Lower leg skin (tissue), 4 donors: ENCODE measurements around the gene HPX. TPM values are rescaled to one million over a fixed set of nuclear protein-coding genes. Genes with fewer than 3 reads are reported as not detected.
A peak's percentile ranks its signal among the peaks of the same experiment; 100 is the strongest.

Experiments
- DNase-seq, 2 donors: peaks; one replicate each; pipeline ENCODE4 v3.0.0-alpha.2; 2019; ENCODE audit warnings: low spot score in 2 of 2
- H3K4me3 ChIP-seq: fragments of 200-600 bp; sonication (generic); 2 replicates; pipeline ENCODE4 v1.5.1; 2017; ENCODE audit warnings: mild to moderate bottlenecking, low read depth; ENCODE audit not compliant: poor library complexity, severe bottlenecking
- POLR2A ChIP-seq, 2 donors: fragments of 450-650 bp; IDR thresholded peaks; one replicate each; pipeline ENCODE4 v1.6.1; 2016 to 2017; ENCODE audit warnings: antibody characterized with exemption in 2 of 2, mild to moderate bottlenecking in 1 of 2, moderate library complexity in 1 of 2
- WGBS, 2 donors: methylation state at CpG; one replicate each; pipeline ENCODE4 v1.1.5; 2018; 5-methylcytosine and 5-hydroxymethylcytosine counted together
- intact Hi-C: fragments of 100-400 bp; cut with DNase I; formaldehyde crosslinking; loops from one replicate; pipeline ENCODE4 v1.15.0; 2023; ENCODE audit warnings: low total_unique reads
- total RNA-seq, 4 donors: library from RNA; depleted of rRNA; stranded (reverse); fragments of >200 nt; gene quantifications; one replicate each; pipeline ENCODE4 v1.1.0, GENCODE V29; 2016
- TF ChIP-seq, protein P1 (sequence below), 3 donors: fragments of 450-650 bp; IDR thresholded peaks; one replicate each; pipeline ENCODE4 v1.5.1; 2016; ENCODE audit warnings: antibody characterized with exemption in 3 of 3, mild to moderate bottlenecking in 3 of 3, moderate library complexity in 2 of 3

The HPX gene
- total RNA-seq, 4 donors from 2014 or later, result 0.42 to 1.2 (median 1.1) TPM

GRCh38 chr11:6390718-6391469 is 49.9 kb downstream of the HPX start:
- no peak for TF ChIP-seq POLR2A (IDR thresholded peaks at IDR 0.05)
- TF ChIP-seq, protein P1, sequence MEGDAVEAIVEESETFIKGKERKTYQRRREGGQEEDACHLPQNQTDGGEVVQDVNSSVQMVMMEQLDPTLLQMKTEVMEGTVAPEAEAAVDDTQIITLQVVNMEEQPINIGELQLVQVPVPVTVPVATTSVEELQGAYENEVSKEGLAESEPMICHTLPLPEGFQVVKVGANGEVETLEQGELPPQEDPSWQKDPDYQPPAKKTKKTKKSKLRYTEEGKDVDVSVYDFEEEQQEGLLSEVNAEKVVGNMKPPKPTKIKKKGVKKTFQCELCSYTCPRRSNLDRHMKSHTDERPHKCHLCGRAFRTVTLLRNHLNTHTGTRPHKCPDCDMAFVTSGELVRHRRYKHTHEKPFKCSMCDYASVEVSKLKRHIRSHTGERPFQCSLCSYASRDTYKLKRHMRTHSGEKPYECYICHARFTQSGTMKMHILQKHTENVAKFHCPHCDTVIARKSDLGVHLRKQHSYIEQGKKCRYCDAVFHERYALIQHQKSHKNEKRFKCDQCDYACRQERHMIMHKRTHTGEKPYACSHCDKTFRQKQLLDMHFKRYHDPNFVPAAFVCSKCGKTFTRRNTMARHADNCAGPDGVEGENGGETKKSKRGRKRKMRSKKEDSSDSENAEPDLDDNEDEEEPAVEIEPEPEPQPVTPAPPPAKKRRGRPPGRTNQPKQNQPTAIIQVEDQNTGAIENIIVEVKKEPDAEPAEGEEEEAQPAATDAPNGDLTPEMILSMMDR (IDR thresholded peaks at IDR 0.05), result no peak
- no peak for DNase-seq
- WGBS, 2 donors, result 31 to 56% methylated on average over 12 to 19 of the region's 19 CpGs
- intact Hi-C loops, result no loop called here
- peak overlapping the region; percentile 53 for H3K4me3 ChIP-seq

DNA sequence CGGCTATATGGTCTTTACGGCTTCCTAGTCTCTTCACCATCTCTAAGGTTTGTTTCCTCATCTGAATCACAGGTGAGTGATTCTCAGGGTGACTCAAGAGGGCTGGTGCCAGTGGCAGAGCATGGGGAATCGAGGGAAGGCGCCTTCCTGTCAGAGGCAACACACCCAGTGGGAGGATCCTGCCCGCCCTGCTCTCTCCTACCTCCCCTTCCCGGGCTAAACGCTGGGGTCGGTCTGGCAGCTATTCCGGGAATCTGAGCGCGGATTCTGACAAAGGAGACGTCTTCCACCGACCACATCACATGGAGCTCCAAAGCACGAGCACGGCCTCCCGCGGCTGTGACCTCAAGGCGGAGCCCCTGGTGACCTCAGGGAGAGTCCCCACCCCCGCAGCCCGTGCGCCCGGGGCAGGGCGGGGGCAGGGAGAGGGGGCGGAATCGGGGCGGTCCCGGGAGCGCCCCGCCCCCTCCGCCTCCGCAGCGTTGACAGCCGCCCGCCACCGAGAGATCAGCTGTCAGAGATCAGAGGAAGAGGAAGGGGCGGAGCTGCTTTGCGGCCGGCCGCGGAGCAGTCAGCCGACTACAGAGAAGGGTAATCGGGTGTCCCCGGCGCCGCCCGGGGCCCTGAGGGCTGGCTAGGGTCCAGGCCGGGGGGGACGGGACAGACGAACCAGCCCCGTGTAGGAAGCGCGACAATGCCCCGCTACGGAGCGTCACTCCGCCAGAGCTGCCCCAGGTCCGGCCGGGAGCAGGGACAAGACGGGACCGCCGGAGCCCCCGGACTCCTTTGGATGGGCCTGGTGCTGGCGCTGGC is 50.7 kb downstream of the HPX start, which contains the start of gene SMPD1:
Gene SMPD1 (plus strand): TSS at position 570 of the 813 bp plus-strand sequence. CDS start 125 bp downstream, at position 695.
- WGBS, 2 donors, result 1% methylated on average over 39 to 58 of the region's 63 CpGs
- DNase-seq, result peak; percentile 93 to 98
- TF ChIP-seq, protein P1 (IDR thresholded peaks at IDR 0.05), result no peak
- no peak for TF ChIP-seq POLR2A (IDR thresholded peaks at IDR 0.05)
- H3K4me3 ChIP-seq, result peak within 1 kb of the TSS; percentile 53
- intact Hi-C loops, result loop anchor here (10.0 kb wide), 1 partner anchor 115 kb away; no protein-coding TSS in a partner anchor

DNA sequence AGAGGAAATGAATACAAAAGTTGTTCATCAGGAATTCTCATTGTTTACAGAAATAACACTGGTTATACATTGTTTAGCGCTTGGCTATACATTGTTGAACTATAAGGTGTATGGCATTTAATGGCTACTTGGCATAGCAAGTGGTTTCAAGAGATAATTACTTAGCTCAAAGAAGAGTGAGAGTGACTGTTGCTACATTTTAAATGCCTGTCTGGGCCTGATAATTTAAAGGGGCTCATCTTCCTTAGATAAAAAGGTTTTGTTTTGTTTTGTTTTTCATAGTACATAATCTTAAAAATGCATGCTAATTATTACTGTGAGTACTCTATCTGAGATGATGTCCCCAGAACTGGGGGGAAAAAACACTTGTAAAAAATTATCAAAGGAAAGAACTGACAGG is 52.0 kb downstream of the HPX start:
- DNase-seq, result no peak
- WGBS, 2 donors, result 86 to 87% methylated on average over 1 of the region's 1 CpG
- no peak overlapping the region for H3K4me3 ChIP-seq
- TF ChIP-seq POLR2A (IDR thresholded peaks at IDR 0.05), result no peak
- TF ChIP-seq, protein P1 (IDR thresholded peaks at IDR 0.05), result no peak
- intact Hi-C loops, result loop anchor here (10.0 kb wide), 1 partner anchor 116 kb away; no protein-coding TSS in a partner anchor

DNA sequence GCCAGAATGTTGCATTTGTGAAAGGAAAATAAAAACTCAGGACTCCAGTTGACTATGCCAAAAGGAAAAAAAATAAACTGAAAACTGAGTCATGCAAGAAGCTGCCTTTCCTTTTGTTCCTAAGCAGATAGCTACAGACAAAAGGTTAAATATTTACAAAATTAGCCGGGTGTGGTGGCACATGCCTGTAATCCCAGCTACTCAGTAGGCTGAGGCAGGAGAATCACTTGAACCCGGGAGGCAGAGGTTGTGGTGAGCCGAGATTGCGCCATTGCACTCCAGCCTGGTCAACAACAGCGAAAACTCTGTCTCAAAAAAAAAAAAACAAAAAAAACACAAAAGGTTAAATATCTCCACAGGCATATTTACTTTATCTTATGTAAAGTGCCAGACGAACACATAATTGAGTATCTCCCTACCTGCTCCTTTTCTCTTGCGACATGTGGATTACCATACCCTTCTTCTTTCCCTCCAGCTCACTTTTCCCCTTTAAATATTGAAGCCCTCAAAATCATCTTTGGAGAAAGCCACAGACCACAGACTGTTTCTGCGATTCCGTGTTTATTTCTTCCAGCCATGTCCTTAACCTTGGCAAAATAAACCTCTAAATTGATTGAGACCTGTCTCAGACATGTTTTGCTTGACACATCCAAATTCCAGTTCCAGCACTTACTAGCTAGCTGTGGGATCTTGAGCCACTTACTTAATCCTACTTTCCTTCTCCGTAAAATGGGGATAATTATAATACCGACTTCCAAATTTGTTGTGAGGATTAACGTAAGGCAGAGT is 52.8 kb downstream of the HPX start:
- no peak for DNase-seq

More for the DNA sequence above, 52.8 kb downstream of the HPX start:
- intact Hi-C loops, result loop anchor here (10.0 kb wide), 1 partner anchor 117 kb away; no protein-coding TSS in a partner anchor
- no peak overlapping the region for H3K4me3 ChIP-seq
- 62 to 70% methylated on average over 12 of the region's 12 CpGs for WGBS, 2 donors
- TF ChIP-seq, protein P1 (IDR thresholded peaks at IDR 0.05), result no peak
